ENCODE results near the gene ZSCAN1.
A peak's percentile ranks its signal among the peaks of the same experiment; 100 is the strongest.

The ZSCAN1 gene

GRCh38 chr19:58056861-58057260, 23.0 kb downstream of the ZSCAN1 start:
- TF ChIP-seq, protein P1, sequence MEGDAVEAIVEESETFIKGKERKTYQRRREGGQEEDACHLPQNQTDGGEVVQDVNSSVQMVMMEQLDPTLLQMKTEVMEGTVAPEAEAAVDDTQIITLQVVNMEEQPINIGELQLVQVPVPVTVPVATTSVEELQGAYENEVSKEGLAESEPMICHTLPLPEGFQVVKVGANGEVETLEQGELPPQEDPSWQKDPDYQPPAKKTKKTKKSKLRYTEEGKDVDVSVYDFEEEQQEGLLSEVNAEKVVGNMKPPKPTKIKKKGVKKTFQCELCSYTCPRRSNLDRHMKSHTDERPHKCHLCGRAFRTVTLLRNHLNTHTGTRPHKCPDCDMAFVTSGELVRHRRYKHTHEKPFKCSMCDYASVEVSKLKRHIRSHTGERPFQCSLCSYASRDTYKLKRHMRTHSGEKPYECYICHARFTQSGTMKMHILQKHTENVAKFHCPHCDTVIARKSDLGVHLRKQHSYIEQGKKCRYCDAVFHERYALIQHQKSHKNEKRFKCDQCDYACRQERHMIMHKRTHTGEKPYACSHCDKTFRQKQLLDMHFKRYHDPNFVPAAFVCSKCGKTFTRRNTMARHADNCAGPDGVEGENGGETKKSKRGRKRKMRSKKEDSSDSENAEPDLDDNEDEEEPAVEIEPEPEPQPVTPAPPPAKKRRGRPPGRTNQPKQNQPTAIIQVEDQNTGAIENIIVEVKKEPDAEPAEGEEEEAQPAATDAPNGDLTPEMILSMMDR (conservative IDR thresholded peaks at IDR 0.05; ENCODE audit: low read depth, low read length): no peak
- H3K4me3 ChIP-seq (ENCODE audit: low read depth, low read length): no peak overlapping the region
- DNase-seq (ENCODE audit: low read depth): no peak

DNA sequence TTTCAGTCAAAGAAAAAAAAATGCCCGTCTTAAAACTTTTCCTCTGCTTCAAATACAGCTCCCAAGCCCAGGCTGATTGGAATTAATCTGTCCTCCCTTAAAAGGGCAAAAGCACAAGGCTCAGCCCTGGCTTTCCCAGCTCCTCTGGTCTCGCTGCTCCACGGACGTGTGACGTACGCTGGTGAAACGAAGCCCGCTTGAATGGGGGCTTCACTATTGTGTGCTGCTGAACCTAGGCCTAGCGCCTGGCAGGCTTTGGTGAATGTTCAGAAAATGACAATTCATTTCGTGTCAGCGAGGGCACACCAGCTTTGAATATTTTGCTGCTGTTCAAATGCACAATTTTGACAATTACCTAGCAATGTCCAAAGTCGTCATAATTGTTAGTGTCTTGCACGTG, 24.6 kb downstream of the ZSCAN1 start:
- no peak overlapping the region for H3K4me3 ChIP-seq (ENCODE audit: low read depth, low read length)
- TF ChIP-seq, protein P1 (conservative IDR thresholded peaks at IDR 0.05; ENCODE audit: low read depth, low read length): no peak
- DNase-seq (ENCODE audit: low read depth): no peak

DNA sequence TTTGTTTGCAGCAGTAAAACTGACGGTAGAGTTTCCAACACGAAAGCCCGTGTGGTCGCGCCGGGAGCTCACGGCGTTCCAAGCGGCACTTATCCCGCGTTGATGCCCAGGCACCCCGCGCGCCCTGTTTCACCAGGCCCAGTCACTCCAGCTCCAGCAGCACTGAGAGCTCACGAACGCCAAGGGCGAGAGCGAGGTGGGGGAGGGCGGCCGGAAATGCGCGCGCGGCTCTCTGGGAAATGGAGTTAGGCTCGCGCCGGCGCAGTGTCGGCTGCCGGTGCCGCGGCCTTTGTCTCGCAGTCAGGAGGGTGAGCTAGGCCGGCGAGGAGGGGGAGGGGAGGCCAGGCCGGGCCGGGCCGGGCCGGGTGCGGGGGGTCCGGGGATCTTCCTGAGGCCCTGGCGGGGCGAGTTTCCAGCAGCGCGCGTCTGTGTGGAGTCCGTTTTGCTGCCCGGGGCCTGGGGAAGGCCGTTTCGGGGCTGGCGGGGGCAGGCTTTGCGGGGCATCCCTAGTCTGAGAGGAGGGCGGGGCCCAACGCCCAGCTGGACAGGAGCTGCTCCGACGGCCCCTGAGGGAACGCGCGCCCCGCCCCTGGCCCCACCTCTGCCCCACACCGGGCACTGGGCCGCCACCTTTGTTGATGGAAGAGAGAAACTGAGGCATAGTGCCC, 25.3 kb downstream of the ZSCAN1 start, which contains the start of gene ZNF135:
TSS of gene ZNF135 (plus strand) at position 280 of the 668 bp plus-strand sequence. CDS start 721 bp downstream, outside the sequence.
- TF ChIP-seq, protein P1 (conservative IDR thresholded peaks at IDR 0.05; ENCODE audit: low read depth, low read length): no peak
- DNase-seq (ENCODE audit: low read depth): peak; percentile 82
- peak within 1 kb of the TSS; percentile 63 for H3K4me3 ChIP-seq (ENCODE audit: low read depth, low read length)

GRCh38 chr19:58059671-58060078, 25.9 kb downstream of the ZSCAN1 start:
- DNase-seq (ENCODE audit: low read depth): no peak
- TF ChIP-seq, protein P1 (conservative IDR thresholded peaks at IDR 0.05; ENCODE audit: low read depth, low read length): no peak
- H3K4me3 ChIP-seq (ENCODE audit: low read depth, low read length): peak overlapping the region; percentile 63

GRCh38 chr19:58060231-58060630, 26.4 kb downstream of the ZSCAN1 start:
- no peak for DNase-seq (ENCODE audit: low read depth)
- TF ChIP-seq, protein P1 (conservative IDR thresholded peaks at IDR 0.05; ENCODE audit: low read depth, low read length): no peak
- H3K4me3 ChIP-seq (ENCODE audit: low read depth, low read length): no peak overlapping the region

DNA sequence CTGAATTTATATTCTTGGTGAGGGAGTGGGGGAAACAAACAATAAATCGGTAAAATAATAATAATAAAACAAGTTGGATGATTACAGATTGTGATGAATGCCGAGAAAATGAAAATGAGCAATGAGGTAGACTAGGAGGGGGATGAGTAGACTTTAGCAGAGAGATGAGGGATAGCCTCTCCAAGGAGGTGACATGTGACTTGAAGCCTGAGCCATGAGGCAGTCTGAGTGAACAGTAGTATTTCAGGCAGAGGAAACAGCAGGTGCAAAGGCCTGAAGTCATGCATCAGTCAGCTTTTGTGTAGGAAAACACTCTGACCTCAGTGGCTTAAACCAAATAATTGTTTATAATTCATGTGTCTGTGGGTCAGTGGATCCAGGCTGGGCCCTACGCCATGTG, 29.9 kb downstream of the ZSCAN1 start:
- DNase-seq (ENCODE audit: low read depth): no peak
- H3K4me3 ChIP-seq (ENCODE audit: low read depth, low read length): no peak overlapping the region
- TF ChIP-seq, protein P1 (conservative IDR thresholded peaks at IDR 0.05; ENCODE audit: low read depth, low read length): no peak

Data from choroid plexus epithelial cell (primary cell).